ENCODE data around the gene HGD. TPM values are rescaled to one million over a fixed set of nuclear protein-coding genes. Genes with fewer than 3 reads are reported as not detected.

HGD gene
- total and polyA plus RNA-seq, 2 donors (not counting 1 experiment from before 2014, with no cell fraction given): 0.75 to 0.91 TPM

DNA sequence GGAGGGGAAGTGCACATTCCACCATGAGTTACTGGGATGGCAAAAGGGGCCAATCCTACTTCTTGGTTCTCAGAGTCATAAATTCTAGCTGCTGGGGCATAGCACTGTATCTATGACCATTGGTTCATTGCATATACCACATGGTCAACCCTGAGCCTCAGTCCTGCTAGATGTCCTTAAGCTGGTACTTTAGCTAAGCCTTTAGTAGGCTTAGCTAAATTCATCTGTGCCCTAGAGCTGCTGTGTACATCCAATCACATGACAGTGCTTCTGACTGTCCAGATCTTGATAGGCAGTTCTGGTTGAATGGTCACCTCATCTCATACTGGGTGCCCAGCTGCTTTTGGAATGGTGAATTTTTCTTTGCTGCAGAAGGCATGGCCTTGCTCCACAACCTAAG, 77.7 kb downstream of the HGD start:
- Histone ChIP-seq H4K20me1 (ENCODE audit: control insufficient read depth, insufficient read depth, low read length, poor library complexity, severe bottlenecking) (no peaks in the 10 kb centered on the region), H3K4me1 (ENCODE audit: control insufficient read depth in 2 of 2, insufficient read depth in 2 of 2, low read length in 2 of 2) (no peaks in the 10 kb centered on the region), H3K27ac (ENCODE audit: low read length in 2 of 2) (no peak overlapping the region), H3K4me3 (ENCODE audit: control extremely low read depth in 1 of 5, extremely low read depth in 1 of 5, insufficient read depth in 1 of 5, low read depth in 2 of 5, low read length in 4 of 5) (no peak overlapping the region), H3K9me3 (ENCODE audit: control extremely low read depth in 1 of 3, control insufficient read depth in 2 of 3, insufficient read depth in 1 of 3, low read length in 2 of 3) (no peaks in the 10 kb centered on the region), H3K36me3 (replicated peaks in 1 of 2; ENCODE audit: control extremely low read depth in 1 of 2, control insufficient read depth in 1 of 2, extremely low read depth in 1 of 2, insufficient read depth in 2 of 2, low read length in 1 of 2) (peaks cover 0 to 26% of the 10 kb centered on the region in 2 experiments), H3K79me2 (ENCODE audit: control insufficient read depth, insufficient read depth, low read length) (peaks cover 4% of the 10 kb centered on the region), H3K4me2 (replicated peaks; ENCODE audit: low read depth, low read length, poor library complexity, severe bottlenecking) (no peak overlapping the region), H2AFZ (ENCODE audit: insufficient read depth, low read depth, low read length, poor library complexity, severe bottlenecking) (no peak overlapping the region), H3K9ac (ENCODE audit: low read length) (no peak overlapping the region), H3K27me3 (replicated peaks in 1 of 4; ENCODE audit: control extremely low read depth in 1 of 4, control insufficient read depth in 3 of 4, insufficient read depth in 4 of 4, low read length in 3 of 4) (no peaks in the 10 kb centered on the region)
- Mint-ChIP-seq H3K27me3 (peaks cover 5% of the 10 kb centered on the region), H3K9me3 (ENCODE audit: insufficient read depth) (no peaks in the 10 kb centered on the region), H3K4me3 (no peak overlapping the region), H3K4me1 (peaks cover 2% of the 10 kb centered on the region), H3K27ac (no peak overlapping the region)
- POLR2A ChIA-PET: no interaction called here
- ATAC-seq (ENCODE audit: low read depth): no peak
- CTCF ChIA-PET: no interaction called here
- TF ChIP-seq EZH2 (IDR thresholded peaks at IDR 0.05; ENCODE audit: borderline replicate concordance, insufficient read depth, low read depth, low read length, poor library complexity, severe bottlenecking): no peak
- TF ChIP-seq, protein P1, sequence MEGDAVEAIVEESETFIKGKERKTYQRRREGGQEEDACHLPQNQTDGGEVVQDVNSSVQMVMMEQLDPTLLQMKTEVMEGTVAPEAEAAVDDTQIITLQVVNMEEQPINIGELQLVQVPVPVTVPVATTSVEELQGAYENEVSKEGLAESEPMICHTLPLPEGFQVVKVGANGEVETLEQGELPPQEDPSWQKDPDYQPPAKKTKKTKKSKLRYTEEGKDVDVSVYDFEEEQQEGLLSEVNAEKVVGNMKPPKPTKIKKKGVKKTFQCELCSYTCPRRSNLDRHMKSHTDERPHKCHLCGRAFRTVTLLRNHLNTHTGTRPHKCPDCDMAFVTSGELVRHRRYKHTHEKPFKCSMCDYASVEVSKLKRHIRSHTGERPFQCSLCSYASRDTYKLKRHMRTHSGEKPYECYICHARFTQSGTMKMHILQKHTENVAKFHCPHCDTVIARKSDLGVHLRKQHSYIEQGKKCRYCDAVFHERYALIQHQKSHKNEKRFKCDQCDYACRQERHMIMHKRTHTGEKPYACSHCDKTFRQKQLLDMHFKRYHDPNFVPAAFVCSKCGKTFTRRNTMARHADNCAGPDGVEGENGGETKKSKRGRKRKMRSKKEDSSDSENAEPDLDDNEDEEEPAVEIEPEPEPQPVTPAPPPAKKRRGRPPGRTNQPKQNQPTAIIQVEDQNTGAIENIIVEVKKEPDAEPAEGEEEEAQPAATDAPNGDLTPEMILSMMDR (IDR thresholded peaks at IDR 0.05): no peak
- intact Hi-C loops (cut with micrococcal nuclease): no loop called here
- DNase-seq: no peak

DNA sequence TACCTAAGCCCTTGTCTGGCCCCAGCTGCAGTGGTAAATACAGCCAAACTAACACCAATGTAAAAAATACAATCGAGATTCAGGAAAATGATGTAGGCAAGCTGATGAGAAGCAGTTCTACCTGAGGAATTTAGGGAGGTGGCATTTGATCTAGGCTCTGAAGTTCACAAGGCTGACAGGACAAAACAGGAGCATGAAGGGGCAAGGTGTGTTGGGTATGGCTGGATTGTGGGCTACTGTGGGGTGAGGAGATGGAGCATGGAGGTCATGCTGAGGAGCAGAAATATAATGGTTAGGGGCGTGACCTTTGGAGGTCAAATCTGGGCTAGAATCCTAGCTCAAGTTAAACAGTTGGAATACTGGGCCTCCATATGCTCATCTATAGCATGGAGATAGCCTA, 79.4 kb downstream of the HGD start:
- no CpG with 5 or more reads among the region's 2 CpGs for WGBS (ENCODE audit: insufficient coverage)
- ChIA-PET CTCF (interaction anchor here (1.5 kb wide), 1 partner anchor 44 kb away, joined by 4 read pairs; no protein-coding TSS in a partner anchor), POLR2A (no interaction called here)
- H3K27me3 ChIP-seq (replicated peaks in 1 of 4; ENCODE audit: control extremely low read depth in 1 of 4, control insufficient read depth in 3 of 4, insufficient read depth in 4 of 4, low read length in 3 of 4): no peaks in the 10 kb centered on the region
- Mint-ChIP-seq H3K9me3 (ENCODE audit: insufficient read depth) (no peaks in the 10 kb centered on the region), H3K4me3 (no peak overlapping the region), H3K27me3 (no peaks in the 10 kb centered on the region), H3K27ac (no peak overlapping the region), H3K4me1 (peaks cover 2% of the 10 kb centered on the region)
- no peak overlapping the region for H3K27ac ChIP-seq (ENCODE audit: low read length in 2 of 2)
- no peak for TF ChIP-seq EZH2 (IDR thresholded peaks at IDR 0.05; ENCODE audit: borderline replicate concordance, insufficient read depth, low read depth, low read length, poor library complexity, severe bottlenecking)
- TF ChIP-seq, protein P1 (IDR thresholded peaks at IDR 0.05): no peak
- H3K4me2 ChIP-seq (replicated peaks; ENCODE audit: low read depth, low read length, poor library complexity, severe bottlenecking): no peak overlapping the region
- H2AFZ ChIP-seq (ENCODE audit: insufficient read depth, low read depth, low read length, poor library complexity, severe bottlenecking): no peak overlapping the region
- intact Hi-C loops (cut with micrococcal nuclease): no loop called here
- H3K79me2 ChIP-seq (ENCODE audit: control insufficient read depth, insufficient read depth, low read length): peaks cover 20% of the 10 kb centered on the region
- peaks cover 0 to 41% of the 10 kb centered on the region in 2 experiments for H3K36me3 ChIP-seq (replicated peaks in 1 of 2; ENCODE audit: control extremely low read depth in 1 of 2, control insufficient read depth in 1 of 2, extremely low read depth in 1 of 2, insufficient read depth in 2 of 2, low read length in 1 of 2)
- no peaks in the 10 kb centered on the region for H4K20me1 ChIP-seq (ENCODE audit: control insufficient read depth, insufficient read depth, low read length, poor library complexity, severe bottlenecking)
- H3K9ac ChIP-seq (ENCODE audit: low read length): no peak overlapping the region
- H3K9me3 ChIP-seq (ENCODE audit: control extremely low read depth in 1 of 3, control insufficient read depth in 2 of 3, insufficient read depth in 1 of 3, low read length in 2 of 3): no peaks in the 10 kb centered on the region
- H3K4me3 ChIP-seq (ENCODE audit: control extremely low read depth in 1 of 5, extremely low read depth in 1 of 5, insufficient read depth in 1 of 5, low read depth in 2 of 5, low read length in 4 of 5): no peak overlapping the region
- peaks cover 3 to 8% of the 10 kb centered on the region in 2 donors for H3K4me1 ChIP-seq (ENCODE audit: control insufficient read depth in 2 of 2, insufficient read depth in 2 of 2, low read length in 2 of 2)
- DNase-seq: no peak
- ATAC-seq (ENCODE audit: low read depth): no peak

All from B cell (primary cell).